IMR-90 (cell line): ENCODE results near the gene DEAF1. TPM values are rescaled to one million over a fixed set of nuclear protein-coding genes. Genes with fewer than 3 reads are reported as not detected.

ENCODE experiments used
- ATAC-seq: fragments of 200-7000 bp; cut with Tn5 transposase; 2 replicates; pipeline ENCODE4 v1.9.1; 2020; ENCODE audit warnings: low read depth, mild to moderate bottlenecking, moderate library complexity
- BruUV-seq: library from RNA; stranded (reverse); fragments of 400-500 nt; replicated peaks from 2 replicates; lab custom pipeline; 2021; lab: Mats Ljungman, UMichigan
- CTCF ChIA-PET: fragments of 300-600 bp; formaldehyde crosslinking; extraction: SDS; loops from one replicate; lab custom pipeline; 2021; ENCODE audit warnings: antibody characterized with exemption; lab: Yijun Ruan, JAX
- POLR2A ChIA-PET: fragments of 300-600 bp; sonication (Branson Sonifier 250); formaldehyde crosslinking; loops from one replicate; lab custom pipeline; 2022; ENCODE audit warnings: antibody characterized with exemption; ENCODE audit not compliant: unreplicated experiment; lab: Charles Lee
- DNase-seq: peaks from one replicate; pipeline ENCODE4 v3.0.0; 2013
- H2AFZ ChIP-seq: replicated peaks from 2 replicates; pipeline ENCODE3; 2013; ENCODE audit warnings: low read length, mild to moderate bottlenecking; ENCODE audit not compliant: poor library complexity
- H2AK5ac ChIP-seq: 2 replicates; pipeline ENCODE4 v1.6.1; 2013; ENCODE audit warnings: low read depth, low read length, inconsistent platforms
- H2AK9ac ChIP-seq: replicated peaks from 2 replicates; pipeline ENCODE3; 2013; ENCODE audit warnings: mild to moderate bottlenecking, low read depth, low read length, moderate library complexity; ENCODE audit not compliant: poor library complexity
- H2BK120ac ChIP-seq: 2 replicates; pipeline ENCODE4 v1.6.1; 2013; ENCODE audit warnings: low read depth, low read length, inconsistent platforms
- H2BK15ac ChIP-seq: 3 replicates; pipeline ENCODE4 v1.6.1; 2013; ENCODE audit warnings: low read depth, low read length, inconsistent platforms
- H2BK20ac ChIP-seq: 2 replicates; pipeline ENCODE4 v1.6.1; 2013; ENCODE audit warnings: low read depth, mild to moderate bottlenecking, inconsistent platforms, low read length, moderate library complexity
- H2BK5ac ChIP-seq: 2 replicates; pipeline ENCODE4 v1.6.1; 2013; ENCODE audit warnings: mild to moderate bottlenecking, low read depth, low read length, inconsistent platforms; ENCODE audit not compliant: poor library complexity, severe bottlenecking
- H3K14ac ChIP-seq: replicated peaks from 2 replicates; pipeline ENCODE4 v1.6.1; 2013; ENCODE audit warnings: low read depth, low read length, inconsistent platforms
- H3K18ac ChIP-seq: 2 replicates; pipeline ENCODE4 v1.6.1; 2013; ENCODE audit warnings: low read depth, low read length, control low read depth
- H3K23ac ChIP-seq: 2 replicates; pipeline ENCODE4 v1.6.1; 2013; ENCODE audit warnings: low read depth, low read length, inconsistent platforms
- H3K27ac ChIP-seq: 2 replicates; pipeline ENCODE4 v1.5.1; 2013; ENCODE audit warnings: mild to moderate bottlenecking, control low read depth, low read length; ENCODE audit not compliant: insufficient read depth
- H3K27me3 ChIP-seq: 2 replicates; pipeline ENCODE4 v1.6.1; 2013; ENCODE audit warnings: low read length; ENCODE audit not compliant: control insufficient read depth, insufficient read depth
- H3K36me3 ChIP-seq: 2 replicates; pipeline ENCODE4 v1.6.1; 2013; ENCODE audit warnings: low read length, mixed read lengths; ENCODE audit not compliant: control insufficient read depth, insufficient read depth
- H3K4ac ChIP-seq: 2 replicates; pipeline ENCODE4 v1.6.1; 2013; ENCODE audit warnings: low read depth, low read length, inconsistent platforms
- H3K4me1 ChIP-seq: 2 replicates; pipeline ENCODE4 v1.6.1; 2013; ENCODE audit warnings: low read length, mixed read lengths; ENCODE audit not compliant: control insufficient read depth, insufficient read depth
- H3K4me2 ChIP-seq: 2 replicates; pipeline ENCODE4 v1.6.1; 2013; ENCODE audit warnings: low read depth, mild to moderate bottlenecking, control low read depth, low read length, moderate library complexity
- H3K4me3 ChIP-seq: 2 replicates; pipeline ENCODE4 v1.5.1; 2013; ENCODE audit warnings: low read depth, mild to moderate bottlenecking, control low read depth, low read length, moderate library complexity; ENCODE audit not compliant: insufficient read depth
- H3K56ac ChIP-seq: 2 replicates; pipeline ENCODE4 v1.6.1; 2013; ENCODE audit warnings: low read length, inconsistent platforms; ENCODE audit not compliant: insufficient read depth; ENCODE audit errors: extremely low read depth
- H3K79me1 ChIP-seq, 2 experiments: 2 replicates each; pipeline ENCODE4 v1.6.1; 2013; ENCODE audit warnings: low read length in 2 of 2, inconsistent platforms in 1 of 2, low read depth in 1 of 2
- H3K9ac ChIP-seq: 2 replicates; pipeline ENCODE4 v1.6.1; 2013; ENCODE audit warnings: low read depth, low read length, control low read depth
- H3K9me1 ChIP-seq: 2 replicates; pipeline ENCODE4 v1.6.1; 2013; ENCODE audit warnings: low read length, inconsistent platforms; ENCODE audit not compliant: insufficient read depth
- H3K9me3 ChIP-seq: 2 replicates; pipeline ENCODE4 v1.6.1; 2013; ENCODE audit warnings: low read length; ENCODE audit not compliant: control insufficient read depth, insufficient read depth
- H4K20me1 ChIP-seq: 2 replicates; pipeline ENCODE4 v1.6.1; 2013; ENCODE audit warnings: low read length, inconsistent platforms; ENCODE audit not compliant: insufficient read depth
- H4K5ac ChIP-seq: 2 replicates; pipeline ENCODE4 v1.6.1; 2013; ENCODE audit warnings: mild to moderate bottlenecking, low read depth, low read length, control low read depth
- H4K8ac ChIP-seq, 2 experiments: 2 replicates each; pipeline ENCODE4 v1.6.1; 2013; ENCODE audit warnings: low read depth in 2 of 2, low read length in 2 of 2, control low read depth in 1 of 2, inconsistent platforms in 1 of 2
- H4K91ac ChIP-seq: 2 replicates; pipeline ENCODE4 v1.6.1; 2013; ENCODE audit warnings: low read depth, low read length, inconsistent platforms; ENCODE audit not compliant: insufficient read depth
- BHLHE40 ChIP-seq: fragments of 150-350 bp; IDR thresholded peaks from 2 replicates; pipeline ENCODE4 v1.6.1; 2016; ENCODE audit warnings: mild to moderate bottlenecking, low read depth, low read length
- CEBPB ChIP-seq: IDR thresholded peaks from 2 replicates; pipeline ENCODE4 v1.6.1; 2012; ENCODE audit warnings: low read depth, low read length, improper control_type of control experiment
- CTCF ChIP-seq: conservative IDR thresholded peaks from 2 replicates; pipeline ENCODE4 v1.5.1; 2012; ENCODE audit warnings: mild to moderate bottlenecking, low read depth, low read length, improper control_type of control experiment
- FOS ChIP-seq: fragments of 150-350 bp; IDR thresholded peaks from 2 replicates; pipeline ENCODE4 v1.6.1; 2016; ENCODE audit warnings: low read depth, low read length
- MAFK ChIP-seq: IDR thresholded peaks from 2 replicates; pipeline ENCODE4 v1.6.1; 2012; ENCODE audit warnings: low read depth, low read length, improper control_type of control experiment
- MXI1 ChIP-seq: IDR thresholded peaks from 2 replicates; pipeline ENCODE4 v1.6.1; 2012; ENCODE audit warnings: low read depth, mild to moderate bottlenecking, low read length, moderate library complexity, borderline replicate concordance
- POLR2A ChIP-seq: IDR thresholded peaks from 2 replicates; pipeline ENCODE4 v1.6.1; 2012; ENCODE audit warnings: mild to moderate bottlenecking, low read depth, low read length
- RAD21 ChIP-seq: IDR thresholded peaks from 2 replicates; pipeline ENCODE4 v1.6.1; 2012; ENCODE audit warnings: low read length, improper control_type of control experiment
- RCOR1 ChIP-seq: IDR thresholded peaks from 2 replicates; pipeline ENCODE4 v1.6.1; 2012; ENCODE audit warnings: mild to moderate bottlenecking, low read length, improper control_type of control experiment; ENCODE audit not compliant: insufficient replicate concordance
- WGBS, 2 experiments: methylation state at CpG; one replicate each; pipeline versions ENCODE4 v1.1.5 to v1.1.7; 2013; ENCODE audit warnings: missing lambda C conversion rate in 2 of 2; ENCODE audit not compliant: insufficient read length in 1 of 2; ENCODE audit errors: extremely low coverage in 2 of 2; 5-methylcytosine and 5-hydroxymethylcytosine counted together
- dilution Hi-C: fragments of 300-500 bp; cut with HindIII; formaldehyde crosslinking; loops from one replicate; pipeline ENCODE4 v1.14.3; 2018; ENCODE audit warnings: low sequenced_read_pairs; ENCODE audit not compliant: unreplicated experiment
- in situ Hi-C: fragments of 300-500 bp; cut with MboI; formaldehyde crosslinking; loops from 3 replicates; pipeline ENCODE4 v1.14.3; 2019; ENCODE audit warnings: low sequenced_read_pairs, inconsistent platforms, mixed read lengths
- intact Hi-C: fragments of 100-400 bp; cut with micrococcal nuclease; formaldehyde crosslinking; loops from 2 replicates; pipeline ENCODE4 v1.10.0; 2022
- polyA plus RNA-seq, 3 experiments: library from polyadenylated mRNA; depleted of rRNA; stranded (reverse); fragments of >200 nt; gene quantifications; 2 replicates each; pipeline ENCODE4 v1.2.3, GENCODE V29; 2012; ENCODE audit warnings: low replicate concordance in 1 of 3
- total RNA-seq: library from RNA; depleted of rRNA; stranded (reverse); fragments of >200 nt; gene quantifications from 2 replicates; pipeline ENCODE4 v1.2.3, GENCODE V29; 2012

Gene DEAF1
- total and polyA plus RNA-seq, 2 of the 4 experiments (the other 2 are of a cell fraction): 22.9 to 31.6 TPM

GRCh38 chr11:679271-680207 lies 15.5 kb downstream of the DEAF1 start:
- H3K9me1 ChIP-seq: no peaks in the 10 kb centered on the region
- no peaks in the 10 kb centered on the region for H3K27me3 ChIP-seq
- H3K4ac ChIP-seq: no peak overlapping the region
- H3K18ac ChIP-seq: no peak overlapping the region
- H3K4me3 ChIP-seq: no peak overlapping the region
- BruUV-seq: no TSS peak
- no peak overlapping the region for H3K4me2 ChIP-seq
- ATAC-seq: no peak
- H4K8ac ChIP-seq: no peak overlapping the region
- H3K23ac ChIP-seq: no peak overlapping the region
- H4K5ac ChIP-seq: no peak overlapping the region
- in situ Hi-C loops: no loop called here
- intact Hi-C loops: no loop called here
- DNase-seq: no peak
- no peak overlapping the region for H2BK120ac ChIP-seq
- no peak for TF ChIP-seq MAFK
- no peak for TF ChIP-seq POLR2A
- TF ChIP-seq RCOR1: no peak
- no peak for TF ChIP-seq CEBPB
- no peak for TF ChIP-seq CTCF
- TF ChIP-seq MXI1: no peak
- TF ChIP-seq RAD21: no peak
- TF ChIP-seq BHLHE40: no peak
- no peak for TF ChIP-seq FOS
- dilution Hi-C loops: no loop called here
- ChIA-PET CTCF (no interaction called here), POLR2A (no interaction called here)
- no peak overlapping the region for H3K14ac ChIP-seq
- H4K91ac ChIP-seq: no peak overlapping the region
- peaks cover 46% of the 10 kb centered on the region for H3K36me3 ChIP-seq
- no peaks in the 10 kb centered on the region for H3K4me1 ChIP-seq
- H2AK5ac ChIP-seq: no peak overlapping the region
- H3K27ac ChIP-seq: no peak overlapping the region
- no peak overlapping the region for H2AFZ ChIP-seq
- no peak overlapping the region for H3K9ac ChIP-seq
- no peak overlapping the region for H3K56ac ChIP-seq
- H2AK9ac ChIP-seq: no peak overlapping the region
- H2BK15ac ChIP-seq: no peak overlapping the region
- no peak overlapping the region for H2BK20ac ChIP-seq
- no peak overlapping the region for H2BK5ac ChIP-seq
- 100% methylated on average over 20 of the region's 36 CpGs; no CpG with 5 or more reads in 1 of the 2 experiments for WGBS, 2 experiments
- H3K79me1 ChIP-seq: no peaks in the 10 kb centered on the region; a peak in 2 of 4 replicates
- no peaks in the 10 kb centered on the region for H3K9me3 ChIP-seq
- no peaks in the 10 kb centered on the region for H4K20me1 ChIP-seq
